Measurements from ENCODE around the gene PNMA8A. TPM values are rescaled to one million over a fixed set of nuclear protein-coding genes. Genes with fewer than 3 reads are reported as not detected.

PNMA8A gene
- total RNA-seq, 2 donors from 2014 or later: 17.3 to 32.5 TPM

GRCh38 chr19:46487802-46488445 is 16.6 kb upstream of the PNMA8A start:
- Mint-ChIP-seq H3K4me1 (peaks cover 6% of the 10 kb centered on the region), H3K27ac (no peak overlapping the region), H3K4me3 (peak overlapping the region; percentile 42), H3K27me3 (ENCODE audit: insufficient read depth) (peaks cover 65% of the 10 kb centered on the region), H3K9me3 (no peaks in the 10 kb centered on the region), H3K36me3 (ENCODE audit: low read depth) (no peaks in the 10 kb centered on the region)
- DNase-seq: peak; percentile 95
- Histone ChIP-seq H3K27me3 (ENCODE audit: control insufficient read depth, insufficient read depth, low read length, poor library complexity, severe bottlenecking) (peaks cover 61% of the 10 kb centered on the region), H3K4me1 (ENCODE audit: control insufficient read depth, insufficient read depth, low read length) (no peaks in the 10 kb centered on the region), H3K27ac (ENCODE audit: low read depth, low read length) (no peak overlapping the region), H3K9me3 (ENCODE audit: control insufficient read depth, low read length) (no peaks in the 10 kb centered on the region), H3K9ac (ENCODE audit: extremely low read depth, low read length, poor library complexity, severe bottlenecking) (no peak overlapping the region), H3K4me3 (ENCODE audit: low read length) (peak overlapping the region; percentile 68), H3K36me3 (ENCODE audit: control insufficient read depth, insufficient read depth, low read length) (no peaks in the 10 kb centered on the region)
- TF ChIP-seq, protein P1, sequence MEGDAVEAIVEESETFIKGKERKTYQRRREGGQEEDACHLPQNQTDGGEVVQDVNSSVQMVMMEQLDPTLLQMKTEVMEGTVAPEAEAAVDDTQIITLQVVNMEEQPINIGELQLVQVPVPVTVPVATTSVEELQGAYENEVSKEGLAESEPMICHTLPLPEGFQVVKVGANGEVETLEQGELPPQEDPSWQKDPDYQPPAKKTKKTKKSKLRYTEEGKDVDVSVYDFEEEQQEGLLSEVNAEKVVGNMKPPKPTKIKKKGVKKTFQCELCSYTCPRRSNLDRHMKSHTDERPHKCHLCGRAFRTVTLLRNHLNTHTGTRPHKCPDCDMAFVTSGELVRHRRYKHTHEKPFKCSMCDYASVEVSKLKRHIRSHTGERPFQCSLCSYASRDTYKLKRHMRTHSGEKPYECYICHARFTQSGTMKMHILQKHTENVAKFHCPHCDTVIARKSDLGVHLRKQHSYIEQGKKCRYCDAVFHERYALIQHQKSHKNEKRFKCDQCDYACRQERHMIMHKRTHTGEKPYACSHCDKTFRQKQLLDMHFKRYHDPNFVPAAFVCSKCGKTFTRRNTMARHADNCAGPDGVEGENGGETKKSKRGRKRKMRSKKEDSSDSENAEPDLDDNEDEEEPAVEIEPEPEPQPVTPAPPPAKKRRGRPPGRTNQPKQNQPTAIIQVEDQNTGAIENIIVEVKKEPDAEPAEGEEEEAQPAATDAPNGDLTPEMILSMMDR (conservative IDR thresholded peaks at IDR 0.05): peak; percentile 94
- 15% methylated on average over 18 to 38 of the region's 38 CpGs for WGBS, 2 experiments (ENCODE audit: insufficient coverage in 1 of 2, insufficient read length in 1 of 2)

GRCh38 chr19:46487178-46487801 is 15.9 kb upstream of the PNMA8A start:
- H3K9me3 Mint-ChIP-seq: no peaks in the 10 kb centered on the region
- Histone ChIP-seq H3K9ac (ENCODE audit: extremely low read depth, low read length, poor library complexity, severe bottlenecking) (no peak overlapping the region), H3K27me3 (ENCODE audit: control insufficient read depth, insufficient read depth, low read length, poor library complexity, severe bottlenecking) (peaks cover 54% of the 10 kb centered on the region), H3K27ac (ENCODE audit: low read depth, low read length) (no peak overlapping the region), H3K4me1 (ENCODE audit: control insufficient read depth, insufficient read depth, low read length) (no peaks in the 10 kb centered on the region), H3K4me3 (ENCODE audit: low read length) (peak overlapping the region; percentile 68), H3K9me3 (ENCODE audit: control insufficient read depth, low read length) (no peaks in the 10 kb centered on the region), H3K36me3 (ENCODE audit: control insufficient read depth, insufficient read depth, low read length) (no peaks in the 10 kb centered on the region)
- H3K4me3 Mint-ChIP-seq: peak overlapping the region; percentile 42
- peaks cover 6% of the 10 kb centered on the region for H3K4me1 Mint-ChIP-seq
- H3K27me3 Mint-ChIP-seq (ENCODE audit: insufficient read depth): peaks cover 59% of the 10 kb centered on the region
- H3K27ac Mint-ChIP-seq: no peak overlapping the region
- DNase-seq: no peak
- no peaks in the 10 kb centered on the region for H3K36me3 Mint-ChIP-seq (ENCODE audit: low read depth)
- 34 to 44% methylated on average over 13 to 19 of the region's 19 CpGs for WGBS, 2 experiments (ENCODE audit: insufficient coverage in 1 of 2, insufficient read length in 1 of 2)
- TF ChIP-seq, protein P1 (conservative IDR thresholded peaks at IDR 0.05): no peak

- no peak overlapping the region for H3K4me3 ChIP-seq (ENCODE audit: low read length)
- no peaks in the 10 kb centered on the region for H3K9me3 ChIP-seq (ENCODE audit: control insufficient read depth, low read length)
- no peak for DNase-seq
- Mint-ChIP-seq H3K27ac (no peak overlapping the region), H3K36me3 (ENCODE audit: low read depth) (no peaks in the 10 kb centered on the region), H3K4me1 (peaks cover 6% of the 10 kb centered on the region), H3K9me3 (no peaks in the 10 kb centered on the region), H3K27me3 (ENCODE audit: insufficient read depth) (peaks cover 50% of the 10 kb centered on the region), H3K4me3 (no peak overlapping the region)
- 93 to 95% methylated on average over 2 to 3 of the region's 3 CpGs for WGBS, 2 experiments (ENCODE audit: insufficient coverage in 1 of 2, insufficient read length in 1 of 2)
- no peaks in the 10 kb centered on the region for H3K4me1 ChIP-seq (ENCODE audit: control insufficient read depth, insufficient read depth, low read length)
- no peak overlapping the region for H3K9ac ChIP-seq (ENCODE audit: extremely low read depth, low read length, poor library complexity, severe bottlenecking)
- no peaks in the 10 kb centered on the region for H3K36me3 ChIP-seq (ENCODE audit: control insufficient read depth, insufficient read depth, low read length)
- TF ChIP-seq, protein P1 (conservative IDR thresholded peaks at IDR 0.05): no peak
- H3K27me3 ChIP-seq (ENCODE audit: control insufficient read depth, insufficient read depth, low read length, poor library complexity, severe bottlenecking): peaks cover 46% of the 10 kb centered on the region
- H3K27ac ChIP-seq (ENCODE audit: low read depth, low read length): no peak overlapping the region
Measured at GRCh38 chr19:46486358-46486757, 15.0 kb upstream of the PNMA8A start.
